ENCODE results near the gene SNX7. TPM values are rescaled to one million over a fixed set of nuclear protein-coding genes. Genes with fewer than 3 reads are reported as not detected.
A peak's percentile ranks its signal among the peaks of the same experiment; 100 is the strongest.

The SNX7 gene
- total and polyA plus RNA-seq, 8 donors, result 11.1 to 38.9 (median 24.5) TPM

- Histone ChIP-seq H3K9me3 (no peaks in the 10 kb centered on the region), H3K27me3 (no peaks in the 10 kb centered on the region), H3K36me3 (no peaks in the 10 kb centered on the region), H3K4me1 (no peaks in the 10 kb centered on the region), H3K27ac (no peak overlapping the region), H3K4me3 (no peak overlapping the region)
- TF ChIP-seq CTCF (IDR thresholded peaks at IDR 0.05) (peak in 1 of 7 experiments; percentile 17), EP300 (IDR thresholded peaks at IDR 0.05) (no peak)
- 31 to 44% (median 41%) methylated on average over 2 of the region's 2 CpGs for WGBS, 5 donors
- DNase-seq, result peak in 1 of 2 donors; percentile 18
- intact Hi-C loops (cut with DNase I; ENCODE audit: low total_unique reads), result no loop called here
Observed at GRCh38 chr1:98749152-98749756, 87.7 kb downstream of the SNX7 start.

- TF ChIP-seq CTCF (IDR thresholded peaks at IDR 0.05) (no peak), EP300 (IDR thresholded peaks at IDR 0.05) (no peak), POLR2AphosphoS5 (IDR thresholded peaks at IDR 0.05) (no peak), POLR2A (IDR thresholded peaks at IDR 0.05) (no peak)
- DNase-seq, result no peak
- 63 to 85% (median 76%) methylated on average over 1 of the region's 1 CpG for WGBS, 5 donors
- Histone ChIP-seq H3K36me3 (peaks cover 0 to 4% (median 0%) of the 10 kb centered on the region in 4 donors), H3K27ac (no peak overlapping the region), H3K27me3 (no peaks in the 10 kb centered on the region), H3K4me1 (no peaks in the 10 kb centered on the region), H3K4me3 (no peak overlapping the region), H3K9me3 (no peaks in the 10 kb centered on the region)
- intact Hi-C loops (cut with DNase I; ENCODE audit: low total_unique reads), result no loop called here
Observed at GRCh38 chr1:98754176-98754575, 92.7 kb downstream of the SNX7 start.

GRCh38 chr1:98761219-98761865 is 99.8 kb downstream of the SNX7 start:
- Histone ChIP-seq H3K36me3 (peaks cover 0 to 19% (median 2%) of the 10 kb centered on the region in 4 donors), H3K4me1 (no peaks in the 10 kb centered on the region), H3K4me3 (no peak overlapping the region), H3K27me3 (no peaks in the 10 kb centered on the region), H3K9me3 (no peaks in the 10 kb centered on the region), H3K27ac (no peak overlapping the region)
- WGBS, 5 donors, result 86 to 90% (median 87%) methylated on average over 4 of the region's 4 CpGs
- intact Hi-C loops (cut with DNase I; ENCODE audit: low total_unique reads), result no loop called here
- peak in 1 of 2 donors; percentile 3 for DNase-seq
- no peak for TF ChIP-seq CTCF (IDR thresholded peaks at IDR 0.05)
- no peak for TF ChIP-seq POLR2AphosphoS5 (IDR thresholded peaks at IDR 0.05)
- no peak for TF ChIP-seq EP300 (IDR thresholded peaks at IDR 0.05)
- TF ChIP-seq POLR2A (IDR thresholded peaks at IDR 0.05), result no peak

- intact Hi-C loops (cut with DNase I; ENCODE audit: low total_unique reads), result no loop called here
- Histone ChIP-seq H3K27me3 (no peaks in the 10 kb centered on the region), H3K27ac (no peak overlapping the region), H3K9me3 (no peaks in the 10 kb centered on the region), H3K4me1 (no peaks in the 10 kb centered on the region), H3K4me3 (no peak overlapping the region), H3K36me3 (peaks cover 0 to 15% (median 2%) of the 10 kb centered on the region in 4 donors)
- no peak for DNase-seq
- TF ChIP-seq POLR2A (IDR thresholded peaks at IDR 0.05), result no peak
- TF ChIP-seq EP300 (IDR thresholded peaks at IDR 0.05), result no peak
- TF ChIP-seq POLR2AphosphoS5 (IDR thresholded peaks at IDR 0.05), result no peak
- TF ChIP-seq CTCF (IDR thresholded peaks at IDR 0.05), result no peak
- WGBS, 5 donors, result 77 to 88% (median 82%) methylated on average over 3 of the region's 3 CpGs
Observed at GRCh38 chr1:98763488-98764150, 102.1 kb downstream of the SNX7 start.

Measured in stomach (tissue), 9 donors.